ENCODE measurements around the gene ENTHD1. TPM values are rescaled to one million over a fixed set of nuclear protein-coding genes. Genes with fewer than 3 reads are reported as not detected.

The ENTHD1 gene
- total and polyA plus RNA-seq, 10 of the 15 experiments (the other 5 are each of a cell fraction or from before 2014, with no cell fraction given): 0.09 to 0.52 (median 0.21) TPM; not detected in 1

GRCh38 chr22:39907605-39908097 lies 14.1 kb upstream of the ENTHD1 start (continued):
- TF ChIP-seq, protein P1, sequence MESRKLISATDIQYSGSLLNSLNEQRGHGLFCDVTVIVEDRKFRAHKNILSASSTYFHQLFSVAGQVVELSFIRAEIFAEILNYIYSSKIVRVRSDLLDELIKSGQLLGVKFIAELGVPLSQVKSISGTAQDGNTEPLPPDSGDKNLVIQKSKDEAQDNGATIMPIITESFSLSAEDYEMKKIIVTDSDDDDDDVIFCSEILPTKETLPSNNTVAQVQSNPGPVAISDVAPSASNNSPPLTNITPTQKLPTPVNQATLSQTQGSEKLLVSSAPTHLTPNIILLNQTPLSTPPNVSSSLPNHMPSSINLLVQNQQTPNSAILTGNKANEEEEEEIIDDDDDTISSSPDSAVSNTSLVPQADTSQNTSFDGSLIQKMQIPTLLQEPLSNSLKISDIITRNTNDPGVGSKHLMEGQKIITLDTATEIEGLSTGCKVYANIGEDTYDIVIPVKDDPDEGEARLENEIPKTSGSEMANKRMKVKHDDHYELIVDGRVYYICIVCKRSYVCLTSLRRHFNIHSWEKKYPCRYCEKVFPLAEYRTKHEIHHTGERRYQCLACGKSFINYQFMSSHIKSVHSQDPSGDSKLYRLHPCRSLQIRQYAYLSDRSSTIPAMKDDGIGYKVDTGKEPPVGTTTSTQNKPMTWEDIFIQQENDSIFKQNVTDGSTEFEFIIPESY (IDR thresholded peaks at IDR 0.05): 0 out of 2 replicates have a peak, but pooled peaks have one; percentile 68

DNA sequence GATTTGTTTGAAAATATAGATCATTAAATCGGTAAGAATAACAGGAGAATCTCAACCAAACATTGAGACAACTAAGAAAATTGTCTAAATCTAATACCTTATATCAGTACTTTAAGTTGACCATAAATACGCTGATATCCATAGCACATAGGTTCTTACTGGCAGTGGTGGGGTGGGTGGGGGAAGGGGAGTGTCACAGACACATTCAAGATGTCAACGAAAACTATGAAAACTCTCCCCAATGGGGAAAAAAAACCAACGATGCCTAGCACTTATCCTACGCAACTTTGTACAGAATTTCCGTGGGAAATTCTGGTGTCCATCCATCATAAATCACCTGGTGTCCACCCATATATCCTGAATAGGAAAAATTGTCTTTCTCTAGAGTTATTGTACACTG lies 13.5 kb upstream of the ENTHD1 start:
- intact Hi-C loops (cut with micrococcal nuclease; ENCODE audit: unreplicated experiment) (no loop called here), in situ Hi-C loops (cut with MboI) (no loop called here)
- CTCF ChIA-PET: interaction anchor here (1.3 to 3.5 kb wide), 2 partner anchors 8 to 117 kb away, joined by 3 to 20 read pairs; partner anchors contain the start of gene GRAP2
- POLR2A ChIA-PET: interaction anchor here (1.7 to 5.2 kb wide), 3 partner anchors 8 to 39 kb away, joined by 5 to 43 read pairs (median 6); no protein-coding TSS in a partner anchor
- 94% methylated on average over 6 of the region's 6 CpGs for WGBS (ENCODE audit: insufficient coverage, insufficient replicate concordance, low lambda C conversion rate, missing lambda C conversion rate)
- SMC1A ChIA-PET (ENCODE audit: uncharacterized antibody, unreplicated experiment): interaction anchor here (1.1 to 11.1 kb wide), 10 partner anchors 8 to 137 kb away, joined by 3 to 108 read pairs (median 6); partner anchors contain the start of gene GRAP2
- RAD21 ChIA-PET (ENCODE audit: unreplicated experiment): interaction anchor here (0.6 to 3.5 kb wide), 3 partner anchors 26 to 588 kb away, joined by 3 to 24 read pairs (median 4); partner anchors contain the start of gene RPL3
- 0 out of 2 replicates have a peak overlapping the region, but pooled peaks have one; percentile 42 for H3K4me3 ChIP-seq
- H3K9ac ChIP-seq (ENCODE audit: control insufficient read depth, insufficient read depth, low read length): no peak overlapping the region
- no peak overlapping the region for H2AFZ ChIP-seq (ENCODE audit: control insufficient read depth, low read depth, low read length)
- ATAC-seq: no peak
- no peaks in the 10 kb centered on the region for H4K20me1 ChIP-seq (ENCODE audit: control insufficient read depth, insufficient read depth)
- no peak for FAIRE-seq
- H3K9me3 ChIP-seq (replicated peaks; ENCODE audit: control insufficient read depth, insufficient read depth, low read length): no peaks in the 10 kb centered on the region; the same call in 2 of the 3 replicates
- no TSS peak for BruUV-seq (replicated peaks)
- 0 out of 4 replicates have a peak, but pooled peaks cover 0 to 5% of the 10 kb centered on the region in 2 experiments for H3K36me3 ChIP-seq (ENCODE audit: control insufficient read depth in 2 of 2, insufficient read depth in 2 of 2, low read length in 1 of 2)
- no peak overlapping the region for H3K27ac ChIP-seq (ENCODE audit: control insufficient read depth, insufficient read depth)
- H3K4me1 ChIP-seq (ENCODE audit: control insufficient read depth, insufficient read depth, low read length): peaks cover 31% of the 10 kb centered on the region
- no peak for DNase-seq (ENCODE audit: low read depth, low spot score)
- H3K79me2 ChIP-seq (ENCODE audit: control insufficient read depth, insufficient read depth, low read length): peaks cover 98% of the 10 kb centered on the region
- H3K4me2 ChIP-seq (ENCODE audit: control insufficient read depth, insufficient read depth): peak overlapping the region; percentile 28; the same call in 1 of the 2 replicates
- H3K27me3 ChIP-seq (replicated peaks in 1 of 2; ENCODE audit: control insufficient read depth in 2 of 2, insufficient read depth in 2 of 2, low read length in 1 of 2): no peaks in the 10 kb centered on the region
- no peak for TF ChIP-seq HSF1 (IDR thresholded peaks at IDR 0.05; ENCODE audit: low read depth, low read length)
- TF ChIP-seq PAX8 (IDR thresholded peaks at IDR 0.05): no peak
- TF ChIP-seq ZNF217 (IDR thresholded peaks at IDR 0.05): no peak
- TF ChIP-seq SUPT20H (IDR thresholded peaks at IDR 0.05; ENCODE audit: borderline replicate concordance, control insufficient read depth, low read depth, low read length): no peak
- no peak for TF ChIP-seq CHD4 (IDR thresholded peaks at IDR 0.05)
- TF ChIP-seq KDM1A (IDR thresholded peaks at IDR 0.05; ENCODE audit: borderline replicate concordance): no peak
- TF ChIP-seq, protein P2, sequence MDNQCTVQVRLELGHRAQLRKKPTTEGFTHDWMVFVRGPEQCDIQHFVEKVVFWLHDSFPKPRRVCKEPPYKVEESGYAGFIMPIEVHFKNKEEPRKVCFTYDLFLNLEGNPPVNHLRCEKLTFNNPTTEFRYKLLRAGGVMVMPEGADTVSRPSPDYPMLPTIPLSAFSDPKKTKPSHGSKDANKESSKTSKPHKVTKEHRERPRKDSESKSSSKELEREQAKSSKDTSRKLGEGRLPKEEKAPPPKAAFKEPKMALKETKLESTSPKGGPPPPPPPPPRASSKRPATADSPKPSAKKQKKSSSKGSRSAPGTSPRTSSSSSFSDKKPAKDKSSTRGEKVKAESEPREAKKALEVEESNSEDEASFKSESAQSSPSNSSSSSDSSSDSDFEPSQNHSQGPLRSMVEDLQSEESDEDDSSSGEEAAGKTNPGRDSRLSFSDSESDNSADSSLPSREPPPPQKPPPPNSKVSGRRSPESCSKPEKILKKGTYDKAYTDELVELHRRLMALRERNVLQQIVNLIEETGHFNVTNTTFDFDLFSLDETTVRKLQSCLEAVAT (IDR thresholded peaks at IDR 0.05): no peak
- no peak for TF ChIP-seq MXI1 (IDR thresholded peaks at IDR 0.05; ENCODE audit: low read depth, low read length)
- TF ChIP-seq MEF2A (IDR thresholded peaks at IDR 0.05; ENCODE audit: insufficient read depth, low read depth, low read length): no peak
- no peak for TF ChIP-seq SMAD1 (IDR thresholded peaks at IDR 0.05; ENCODE audit: low read depth, partially characterized antibody)
- TF ChIP-seq MTA3 (IDR thresholded peaks at IDR 0.05; ENCODE audit: borderline replicate concordance, low read length): no peak
- no peak for TF ChIP-seq PAX5 (IDR thresholded peaks at IDR 0.05; ENCODE audit: borderline replicate concordance, low read depth, low read length)
- TF ChIP-seq ZBED1 (IDR thresholded peaks at IDR 0.05; ENCODE audit: borderline replicate concordance): no peak
- no peak for TF ChIP-seq BRCA1 (IDR thresholded peaks at IDR 0.05; ENCODE audit: low read depth, low read length)
- TF ChIP-seq CEBPB (IDR thresholded peaks at IDR 0.05; ENCODE audit: borderline replicate concordance in 1 of 2, low read depth in 2 of 2, low read length in 2 of 2): no peak

Data from GM12878 (cell line).